ENCODE measurements around the gene SUSD4. TPM values are rescaled to one million over a fixed set of nuclear protein-coding genes. Genes with fewer than 3 reads are reported as not detected.

Gene SUSD4
- total and polyA plus RNA-seq, 9 of the 15 experiments (the other 6 are each of a cell fraction or from before 2014, with no cell fraction given): 0.06 to 1.7 (median 0.09) TPM; not detected in 4

GRCh38 chr1:223233410-223234169 is 130.4 kb downstream of the SUSD4 start (continued):
- TF ChIP-seq RREB1 (CRISPR knock-in tag; IDR thresholded peaks at IDR 0.05) (no peak), L3MBTL2 (IDR thresholded peaks at IDR 0.05) (peak; percentile 96), ZNF408 (CRISPR knock-in tag; IDR thresholded peaks at IDR 0.05; ENCODE audit: low read depth) (no peak), DPF2 (IDR thresholded peaks at IDR 0.05) (peak; percentile 98), TBL1XR1 (IDR thresholded peaks at IDR 0.05; ENCODE audit: low read length in 2 of 2) (peak in 1 of 2 experiments; percentile 90; a peak in 3 of 4 replicates), NBN (IDR thresholded peaks at IDR 0.05; ENCODE audit: low read depth) (peak; percentile 75; the same call in 1 of the 2 replicates), BRD9 (IDR thresholded peaks at IDR 0.05; ENCODE audit: low read depth, partially characterized antibody) (peak; percentile 93), HOXB6 (CRISPR knock-in tag; IDR thresholded peaks at IDR 0.05; ENCODE audit: borderline replicate concordance) (no peak), MBD2 (IDR thresholded peaks at IDR 0.05; ENCODE audit: borderline replicate concordance, low read depth) (peak; percentile 54), BMI1 (IDR thresholded peaks at IDR 0.05; ENCODE audit: low read length) (no peak), THAP12 (CRISPR knock-in tag; IDR thresholded peaks at IDR 0.05) (no peak), CBFA2T2 (conservative IDR thresholded peaks at IDR 0.05) (peak; percentile 82), PTBP1 (IDR thresholded peaks at IDR 0.05; ENCODE audit: low read depth, low read length) (no peak), E2F6 (IDR thresholded peaks at IDR 0.05; ENCODE audit: borderline replicate concordance in 1 of 2, extremely low read depth in 1 of 2, insufficient read depth in 1 of 2, insufficient read length in 1 of 2, low read depth in 1 of 2, low read length in 1 of 2, poor library complexity in 1 of 2, severe bottlenecking in 1 of 2) (peak; percentile 77 to 94), NEUROD1 (IDR thresholded peaks at IDR 0.05; ENCODE audit: borderline replicate concordance, low read depth, low read length, partially characterized antibody) (peak; percentile 90), ARHGAP35 (IDR thresholded peaks at IDR 0.05; ENCODE audit: partially characterized antibody) (no peak), ZNF282 (CRISPR knock-in tag; IDR thresholded peaks at IDR 0.05) (no peak), POLR2A (conservative IDR thresholded peaks at IDR 0.05) (peak; percentile 50; the same call in 1 of the 2 replicates), ZNF695 (CRISPR knock-in tag; IDR thresholded peaks at IDR 0.05) (no peak), SP1 (CRISPR knock-in tag; IDR thresholded peaks at IDR 0.05) (no peak; the same call in 1 of the 2 replicates), GATAD2A (IDR thresholded peaks at IDR 0.05) (peak; percentile 93)

Data from K562 (cell line).